AG04450 (cell line): ENCODE measurements around the gene PDE4D. TPM values are rescaled to one million over a fixed set of nuclear protein-coding genes. Genes with fewer than 3 reads are reported as not detected.

Experiments
- CTCF ChIA-PET: fragments of 300-600, 350-600 bp; formaldehyde crosslinking; extraction: SDS; loops from one replicate; lab custom pipeline; 2022; ENCODE audit warnings: antibody characterized with exemption, inconsistent platforms; lab: Charles Lee
- POLR2A ChIA-PET: fragments of 350-600 bp; formaldehyde crosslinking; extraction: SDS; loops from one replicate; lab custom pipeline; 2021; ENCODE audit warnings: antibody characterized with exemption, inconsistent platforms; lab: Yijun Ruan, JAX
- DNase-seq: peaks from one replicate; pipeline ENCODE4 v3.0.0-alpha.2; 2011; ENCODE audit warnings: low read depth, low spot score
- H3K27ac ChIP-seq: one replicate; pipeline ENCODE4 v1.5.1; 2012; ENCODE audit warnings: low read depth, low read length, control low read depth
- H3K27me3 ChIP-seq: one replicate; pipeline ENCODE4 v1.6.0; 2012; ENCODE audit warnings: low read length; ENCODE audit not compliant: control insufficient read depth, insufficient read depth
- H3K4me3 ChIP-seq: 2 replicates; pipeline ENCODE4 v1.5.1; 2011; ENCODE audit warnings: mild to moderate bottlenecking, low read depth, low read length, control low read depth
- H3K9me3 ChIP-seq: 2 replicates; pipeline ENCODE4 v1.5.1; 2012; ENCODE audit warnings: low read length; ENCODE audit not compliant: control insufficient read depth, insufficient read depth
- polyA plus RNA-seq: library from polyadenylated mRNA; depleted of rRNA; stranded (reverse); fragments of >200 nt; gene quantifications from 2 replicates; pipeline ENCODE4 v1.2.3, GENCODE V29; 2011
- TF ChIP-seq, protein P1 (sequence below): IDR thresholded peaks from 2 replicates; pipeline ENCODE4 v1.5.1; 2011; ENCODE audit warnings: low read depth, low read length, control low read depth, inconsistent platforms

PDE4D gene
- polyA plus RNA-seq, 1 experiment = 12.0 TPM

DNA sequence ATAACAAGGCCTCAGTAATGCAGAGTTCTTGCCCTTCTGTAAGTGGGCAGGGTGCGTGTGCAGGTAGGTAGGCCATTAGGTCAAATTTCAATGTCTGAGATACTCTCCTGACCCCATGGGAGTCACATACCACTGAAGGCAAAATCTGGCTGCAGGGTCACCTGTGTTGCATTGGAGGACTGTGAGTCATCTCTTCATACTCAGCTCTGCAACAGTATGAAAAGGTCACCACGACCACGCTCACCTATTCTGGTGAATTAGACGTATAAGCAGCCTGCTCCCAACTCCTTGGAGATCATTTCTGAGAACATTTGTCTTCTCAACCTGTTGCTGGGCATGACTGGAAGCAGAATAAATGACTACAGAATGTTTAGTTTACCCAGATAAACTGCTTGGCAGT lies 599.8 kb downstream of the PDE4D start:
- no peak overlapping the region for H3K27ac ChIP-seq
- H3K9me3 ChIP-seq = no peaks in the 10 kb centered on the region
- no peak for DNase-seq
- TF ChIP-seq, protein P1, sequence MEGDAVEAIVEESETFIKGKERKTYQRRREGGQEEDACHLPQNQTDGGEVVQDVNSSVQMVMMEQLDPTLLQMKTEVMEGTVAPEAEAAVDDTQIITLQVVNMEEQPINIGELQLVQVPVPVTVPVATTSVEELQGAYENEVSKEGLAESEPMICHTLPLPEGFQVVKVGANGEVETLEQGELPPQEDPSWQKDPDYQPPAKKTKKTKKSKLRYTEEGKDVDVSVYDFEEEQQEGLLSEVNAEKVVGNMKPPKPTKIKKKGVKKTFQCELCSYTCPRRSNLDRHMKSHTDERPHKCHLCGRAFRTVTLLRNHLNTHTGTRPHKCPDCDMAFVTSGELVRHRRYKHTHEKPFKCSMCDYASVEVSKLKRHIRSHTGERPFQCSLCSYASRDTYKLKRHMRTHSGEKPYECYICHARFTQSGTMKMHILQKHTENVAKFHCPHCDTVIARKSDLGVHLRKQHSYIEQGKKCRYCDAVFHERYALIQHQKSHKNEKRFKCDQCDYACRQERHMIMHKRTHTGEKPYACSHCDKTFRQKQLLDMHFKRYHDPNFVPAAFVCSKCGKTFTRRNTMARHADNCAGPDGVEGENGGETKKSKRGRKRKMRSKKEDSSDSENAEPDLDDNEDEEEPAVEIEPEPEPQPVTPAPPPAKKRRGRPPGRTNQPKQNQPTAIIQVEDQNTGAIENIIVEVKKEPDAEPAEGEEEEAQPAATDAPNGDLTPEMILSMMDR = no peak
- H3K4me3 ChIP-seq = no peak overlapping the region
- ChIA-PET POLR2A (no interaction called here), CTCF (no interaction called here)
- no peaks in the 10 kb centered on the region for H3K27me3 ChIP-seq

DNA sequence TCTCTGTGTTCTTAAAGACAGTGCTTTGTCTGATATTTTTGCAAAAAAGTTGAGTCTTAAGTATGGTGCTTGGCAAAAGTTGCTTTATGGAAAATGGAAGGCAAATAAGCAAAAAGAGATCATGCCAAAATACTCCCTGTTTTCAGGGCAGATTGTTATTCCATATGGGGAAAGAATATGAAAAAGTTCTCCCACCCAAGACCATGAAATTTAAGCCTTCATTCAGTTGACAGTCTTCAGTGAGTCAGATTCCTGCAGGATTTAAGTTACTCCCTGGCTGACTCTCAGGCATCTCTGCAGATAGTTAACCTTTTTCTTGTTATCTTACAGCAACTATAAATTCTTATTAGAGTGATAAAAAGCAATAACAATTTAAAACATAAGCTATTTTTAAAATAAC lies 601.6 kb downstream of the PDE4D start:
- Histone ChIP-seq H3K27ac (no peak overlapping the region), H3K9me3 (no peaks in the 10 kb centered on the region), H3K27me3 (no peaks in the 10 kb centered on the region), H3K4me3 (no peak overlapping the region)
- TF ChIP-seq, protein P1 = no peak
- CTCF ChIA-PET = interaction anchor here (0.6 kb wide), 1 partner anchor 9 kb away, joined by 3 read pairs; no protein-coding TSS in a partner anchor
- POLR2A ChIA-PET = no interaction called here
- no peak for DNase-seq

DNA sequence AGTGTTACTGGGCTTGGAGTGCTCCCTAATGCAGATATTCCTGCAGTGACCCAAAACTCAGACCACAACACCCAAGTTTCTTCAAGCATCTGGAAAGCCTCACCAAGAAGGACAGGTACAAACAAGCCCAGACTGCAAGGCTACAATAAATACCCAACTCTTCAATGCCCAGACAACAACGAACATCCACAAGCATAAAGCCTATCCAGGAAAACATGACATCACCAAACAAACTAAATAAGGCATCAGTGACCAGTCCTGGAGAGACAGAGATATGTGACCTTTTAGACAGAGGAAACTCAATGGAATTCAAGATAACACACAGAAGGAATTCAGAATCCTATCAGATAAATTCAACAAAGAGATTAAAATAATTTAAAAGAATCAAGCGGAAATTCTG lies 605.6 kb downstream of the PDE4D start:
- TF ChIP-seq, protein P1 = no peak
- H3K27ac ChIP-seq = no peak overlapping the region
- H3K9me3 ChIP-seq = no peaks in the 10 kb centered on the region
- POLR2A ChIA-PET = no interaction called here
- H3K4me3 ChIP-seq = no peak overlapping the region
- H3K27me3 ChIP-seq = no peaks in the 10 kb centered on the region
- CTCF ChIA-PET = no interaction called here
- DNase-seq = no peak

DNA sequence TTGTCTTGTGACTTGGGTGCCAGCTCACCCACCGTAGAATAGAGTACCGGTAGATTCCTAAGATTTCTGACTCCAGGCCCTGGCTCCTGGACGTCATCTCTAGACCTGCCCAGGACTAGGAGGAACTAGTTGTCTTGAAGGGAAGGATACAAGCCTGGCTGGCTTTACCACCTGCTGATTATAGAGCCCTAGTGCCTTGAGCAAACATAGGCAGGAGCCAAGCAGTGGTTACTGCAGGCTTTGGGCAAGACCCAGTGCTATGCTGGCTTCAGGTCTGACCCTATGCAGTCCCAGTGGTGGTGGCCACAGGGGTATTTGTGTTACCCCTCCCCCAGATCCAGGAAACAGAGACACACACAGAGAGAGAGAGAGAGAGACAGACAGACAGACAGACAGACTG lies 606.2 kb downstream of the PDE4D start:
- TF ChIP-seq, protein P1 = no peak
- Histone ChIP-seq H3K27ac (no peak overlapping the region), H3K4me3 (no peak overlapping the region), H3K27me3 (no peaks in the 10 kb centered on the region), H3K9me3 (no peaks in the 10 kb centered on the region)
- ChIA-PET CTCF (no interaction called here), POLR2A (no interaction called here)
- DNase-seq = no peak

DNA sequence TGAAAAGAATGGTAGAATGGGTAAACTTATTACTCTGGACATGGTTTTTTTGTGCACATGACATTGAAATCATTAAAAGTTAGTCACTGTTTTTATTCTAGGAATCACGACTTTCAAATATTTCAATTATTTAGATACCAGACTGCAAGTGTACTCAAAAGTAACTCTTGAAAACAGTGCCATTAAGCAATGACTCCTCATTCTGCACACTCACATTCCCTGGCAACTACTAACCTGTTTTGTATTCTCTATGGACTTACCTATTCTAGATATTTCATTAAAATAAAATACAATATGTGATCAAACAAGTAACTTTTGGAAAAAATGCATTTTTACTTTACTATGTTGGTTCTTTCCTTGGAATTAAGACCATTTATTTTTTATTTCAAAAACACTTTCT lies 607.0 kb downstream of the PDE4D start:
- POLR2A ChIA-PET = no interaction called here
- no peak for DNase-seq
- Histone ChIP-seq H3K27me3 (no peaks in the 10 kb centered on the region), H3K27ac (no peak overlapping the region), H3K4me3 (no peak overlapping the region), H3K9me3 (no peaks in the 10 kb centered on the region)
- CTCF ChIA-PET = no interaction called here
- TF ChIP-seq, protein P1 = no peak
